GM12878 (cell line): Measurements from ENCODE around the gene ABCB9. TPM values are rescaled to one million over a fixed set of nuclear protein-coding genes. Genes with fewer than 3 reads are reported as not detected.

Experiments used
- ATF7 ChIP-seq: fragments of 450-650 bp; IDR thresholded peaks from 2 replicates; pipeline ENCODE4 v1.6.1; 2016; ENCODE audit warnings: low read depth, mild to moderate bottlenecking
- BACH1 ChIP-seq: fragments of 450-650 bp; IDR thresholded peaks from 2 replicates; pipeline ENCODE4 v1.6.1; 2017; ENCODE audit warnings: mild to moderate bottlenecking, borderline replicate concordance
- BHLHE40 ChIP-seq, 2 experiments: fragments of 450-650 bp in 1 of 2; IDR thresholded peaks; 2 replicates each; pipeline ENCODE4 v1.6.1; 2011 to 2017; ENCODE audit warnings: low read depth in 2 of 2, borderline replicate concordance in 1 of 2, improper control_type of control experiment in 1 of 2, low read length in 1 of 2, mild to moderate bottlenecking in 1 of 2
- BMI1 ChIP-seq: fragments of 450-650 bp; IDR thresholded peaks from 2 replicates; pipeline ENCODE4 v1.6.1; 2016; ENCODE audit warnings: mild to moderate bottlenecking, moderate library complexity, borderline replicate concordance
- CEBPB ChIP-seq, 2 experiments: fragments of 150-350 bp in 1 of 2; IDR thresholded peaks; 2 replicates each; pipeline ENCODE4 v1.6.1; 2012 to 2014; ENCODE audit warnings: low read depth in 2 of 2, low read length in 2 of 2, borderline replicate concordance in 1 of 2, inconsistent platforms in 1 of 2
- CREM ChIP-seq: IDR thresholded peaks from 2 replicates; pipeline ENCODE4 v1.6.1; 2014; ENCODE audit warnings: antibody characterized with exemption, low read depth
- EED ChIP-seq: sonication (generic); IDR thresholded peaks from 2 replicates; pipeline ENCODE4 v1.6.1; 2016; ENCODE audit warnings: antibody characterized with exemption, low read depth
- EZH2 ChIP-seq: IDR thresholded peaks from 2 replicates; pipeline ENCODE4 v1.6.1; 2012; ENCODE audit warnings: low read depth, mild to moderate bottlenecking, control low read depth, inconsistent platforms, low read length, borderline replicate concordance; ENCODE audit not compliant: control insufficient read depth
- FOXK2 ChIP-seq: fragments of 450-650 bp; IDR thresholded peaks from 2 replicates; pipeline ENCODE4 v1.6.1; 2017; ENCODE audit warnings: mild to moderate bottlenecking, moderate library complexity
- HDAC2 ChIP-seq: fragments of 200-600 bp; sonication (generic); IDR thresholded peaks from 2 replicates; pipeline ENCODE4 v1.6.1; 2017
- IKZF2 ChIP-seq, 2 experiments: fragments of 450-650 bp; IDR thresholded peaks; 2 replicates each; pipeline ENCODE4 v1.6.1; 2017; ENCODE audit warnings: mild to moderate bottlenecking in 2 of 2, moderate library complexity in 2 of 2
- KDM1A ChIP-seq: fragments of 200-600 bp; sonication (generic); IDR thresholded peaks from 2 replicates; pipeline ENCODE4 v1.6.1; 2016; ENCODE audit warnings: borderline replicate concordance
- MTA2 ChIP-seq: fragments of 450-650 bp; IDR thresholded peaks from 2 replicates; pipeline ENCODE4 v1.6.1; 2016; ENCODE audit warnings: low read depth, mild to moderate bottlenecking, moderate library complexity
- RAD51 ChIP-seq: fragments of 450-650 bp; IDR thresholded peaks from 2 replicates; pipeline ENCODE4 v1.6.1; 2016; ENCODE audit warnings: moderate library complexity, mild to moderate bottlenecking, inconsistent platforms
- RCOR1 ChIP-seq: conservative IDR thresholded peaks from 2 replicates; pipeline ENCODE4 v1.6.1; 2012; ENCODE audit warnings: low read depth, low read length, improper control_type of control experiment
- RFX5 ChIP-seq: IDR thresholded peaks from 2 replicates; pipeline ENCODE4 v1.6.1; 2011; ENCODE audit warnings: low read depth, low read length, improper control_type of control experiment
- SMC3 ChIP-seq: IDR thresholded peaks from 2 replicates; pipeline ENCODE4 v1.6.1; 2011; ENCODE audit warnings: low read length, improper control_type of control experiment, borderline replicate concordance
- SP1 ChIP-seq: IDR thresholded peaks from one replicate; pipeline ENCODE4 v1.6.1; 2011; ENCODE audit warnings: low read depth, low read length
- SREBF2 ChIP-seq: IDR thresholded peaks from 2 replicates; pipeline ENCODE4 v1.6.1; 2012; ENCODE audit warnings: mild to moderate bottlenecking, low read length
- TARDBP ChIP-seq: IDR thresholded peaks from 2 replicates; pipeline ENCODE4 v1.6.1; 2016; ENCODE audit warnings: borderline replicate concordance
- TBL1XR1 ChIP-seq: IDR thresholded peaks from 2 replicates; pipeline ENCODE4 v1.6.1; 2012; ENCODE audit warnings: low read depth, low read length, improper control_type of control experiment
- ZNF24 ChIP-seq: fragments of 450-650 bp; IDR thresholded peaks from 2 replicates; pipeline ENCODE4 v1.6.1; 2017; ENCODE audit warnings: antibody characterized with exemption, mild to moderate bottlenecking
- polyA plus RNA-seq, 11 experiments: library from polyadenylated mRNA; depleted of rRNA in 4 of 11; unstranded in 6 of 11; stranded (reverse) in 5 of 11; fragments of >200 nt; fragmentation: Nextera tagmentation in 4 of 11; fragmentation: Illumina TruSeq in 1 of 11; extraction: Ambion mirVana in 4 of 11; extraction: Trizol in 1 of 11; gene quantifications; 1 replicate in 1 of 11; 2 replicates in 10 of 11; pipeline versions ENCODE4 v1.2.1 to v1.2.3, GENCODE V29; 2011 to 2016; ENCODE audit warnings: inconsistent platforms in 2 of 11, missing spikeins in 2 of 11, low read depth in 1 of 11
- total RNA-seq, 4 experiments: library from RNA; depleted of rRNA in 3 of 4; stranded (reverse); fragments of >200 nt in 3 of 4; fragmentation: Illumina TruSeq in 1 of 4; extraction: Trizol in 1 of 4; gene quantifications; 2 replicates each; pipeline versions ENCODE4 v1.2.1 to v1.2.3, GENCODE V29; 2013 to 2021
- TF ChIP-seq, protein P1 (sequence below): fragments of 450-650 bp; IDR thresholded peaks from 2 replicates; pipeline ENCODE4 v1.6.1; 2017; ENCODE audit warnings: antibody characterized with exemption, mild to moderate bottlenecking, moderate library complexity
- TF ChIP-seq, protein P2 (sequence below): fragments of 150-350 bp; IDR thresholded peaks from 2 replicates; pipeline ENCODE4 v1.6.1; 2014; ENCODE audit warnings: mild to moderate bottlenecking, low read depth, low read length
- TF ChIP-seq, protein P3 (sequence below): IDR thresholded peaks from 2 replicates; pipeline ENCODE4 v1.6.1; 2012; ENCODE audit warnings: mild to moderate bottlenecking, low read depth, low read length

Gene ABCB9
- total and polyA plus RNA-seq, 10 of the 15 experiments (the other 5 are each of a cell fraction or from before 2014, with no cell fraction given) = 0.37 to 4.9 (median 3.1) TPM

DNA sequence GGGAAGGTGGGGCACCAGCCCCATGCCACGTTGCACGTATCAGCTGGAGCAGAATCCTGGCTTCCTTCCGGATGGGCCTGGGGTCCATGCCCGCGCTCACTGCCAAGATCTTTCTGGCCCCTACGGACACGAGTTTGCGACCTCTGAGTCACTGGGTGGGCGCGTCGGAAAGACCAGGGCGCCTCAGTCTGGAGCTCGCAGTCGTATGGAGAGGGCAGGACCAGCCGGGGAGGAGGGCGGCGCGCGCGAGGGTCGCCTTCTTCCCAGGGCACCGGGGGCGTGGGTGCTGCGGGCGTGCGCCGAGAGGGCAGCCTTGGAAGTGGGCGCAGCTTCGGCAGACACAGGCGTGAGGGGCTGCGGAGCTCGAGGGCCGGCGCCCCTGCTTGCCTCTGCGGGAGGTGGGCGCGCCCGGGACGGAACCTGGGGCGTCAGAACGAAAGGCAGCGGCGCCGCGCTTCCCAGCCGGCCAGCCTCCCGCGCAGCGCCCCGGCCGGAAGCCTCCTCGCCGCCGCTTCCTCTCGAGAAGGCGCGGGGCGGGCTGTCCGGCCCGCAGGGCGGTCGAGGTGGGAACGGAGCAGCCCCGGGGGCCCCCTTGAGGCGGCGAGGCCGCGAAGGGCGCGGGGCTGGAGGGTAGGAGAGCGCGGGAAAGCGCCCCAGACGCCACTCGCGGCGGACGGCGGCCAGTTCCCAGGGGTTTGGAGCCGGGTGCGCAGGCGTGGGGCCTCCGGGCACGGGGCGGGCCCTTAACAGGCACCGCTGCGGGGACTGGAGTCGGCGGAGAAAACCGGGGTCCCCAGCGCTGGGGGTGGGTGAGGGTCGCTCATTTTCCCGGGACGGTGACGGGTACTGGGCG lies 14.1 kb upstream of the ABCB9 start, which contains the start of gene ARL6IP4 (continued):
- TF ChIP-seq, protein P1, sequence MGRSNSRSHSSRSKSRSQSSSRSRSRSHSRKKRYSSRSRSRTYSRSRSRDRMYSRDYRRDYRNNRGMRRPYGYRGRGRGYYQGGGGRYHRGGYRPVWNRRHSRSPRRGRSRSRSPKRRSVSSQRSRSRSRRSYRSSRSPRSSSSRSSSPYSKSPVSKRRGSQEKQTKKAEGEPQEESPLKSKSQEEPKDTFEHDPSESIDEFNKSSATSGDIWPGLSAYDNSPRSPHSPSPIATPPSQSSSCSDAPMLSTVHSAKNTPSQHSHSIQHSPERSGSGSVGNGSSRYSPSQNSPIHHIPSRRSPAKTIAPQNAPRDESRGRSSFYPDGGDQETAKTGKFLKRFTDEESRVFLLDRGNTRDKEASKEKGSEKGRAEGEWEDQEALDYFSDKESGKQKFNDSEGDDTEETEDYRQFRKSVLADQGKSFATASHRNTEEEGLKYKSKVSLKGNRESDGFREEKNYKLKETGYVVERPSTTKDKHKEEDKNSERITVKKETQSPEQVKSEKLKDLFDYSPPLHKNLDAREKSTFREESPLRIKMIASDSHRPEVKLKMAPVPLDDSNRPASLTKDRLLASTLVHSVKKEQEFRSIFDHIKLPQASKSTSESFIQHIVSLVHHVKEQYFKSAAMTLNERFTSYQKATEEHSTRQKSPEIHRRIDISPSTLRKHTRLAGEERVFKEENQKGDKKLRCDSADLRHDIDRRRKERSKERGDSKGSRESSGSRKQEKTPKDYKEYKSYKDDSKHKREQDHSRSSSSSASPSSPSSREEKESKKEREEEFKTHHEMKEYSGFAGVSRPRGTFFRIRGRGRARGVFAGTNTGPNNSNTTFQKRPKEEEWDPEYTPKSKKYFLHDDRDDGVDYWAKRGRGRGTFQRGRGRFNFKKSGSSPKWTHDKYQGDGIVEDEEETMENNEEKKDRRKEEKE = no peak
- no peak for TF ChIP-seq TBL1XR1
- TF ChIP-seq RCOR1 = no peak
- TF ChIP-seq EED = no peak
- TF ChIP-seq CEBPB (IDR thresholded peaks at IDR 0.05; ENCODE audit: borderline replicate concordance in 1 of 2, low read depth in 2 of 2, low read length in 2 of 2) = no peak
- no peak for TF ChIP-seq IKZF2 (IDR thresholded peaks at IDR 0.05)
- no peak; the same call in 1 of the 2 replicates for TF ChIP-seq SMC3
- no peak for TF ChIP-seq SREBF2
- no peak for TF ChIP-seq KDM1A
- no peak for TF ChIP-seq TARDBP
- TF ChIP-seq CREM = no peak
- peak; percentile 42 for TF ChIP-seq SP1
- TF ChIP-seq BMI1 = no peak
- TF ChIP-seq, protein P2, sequence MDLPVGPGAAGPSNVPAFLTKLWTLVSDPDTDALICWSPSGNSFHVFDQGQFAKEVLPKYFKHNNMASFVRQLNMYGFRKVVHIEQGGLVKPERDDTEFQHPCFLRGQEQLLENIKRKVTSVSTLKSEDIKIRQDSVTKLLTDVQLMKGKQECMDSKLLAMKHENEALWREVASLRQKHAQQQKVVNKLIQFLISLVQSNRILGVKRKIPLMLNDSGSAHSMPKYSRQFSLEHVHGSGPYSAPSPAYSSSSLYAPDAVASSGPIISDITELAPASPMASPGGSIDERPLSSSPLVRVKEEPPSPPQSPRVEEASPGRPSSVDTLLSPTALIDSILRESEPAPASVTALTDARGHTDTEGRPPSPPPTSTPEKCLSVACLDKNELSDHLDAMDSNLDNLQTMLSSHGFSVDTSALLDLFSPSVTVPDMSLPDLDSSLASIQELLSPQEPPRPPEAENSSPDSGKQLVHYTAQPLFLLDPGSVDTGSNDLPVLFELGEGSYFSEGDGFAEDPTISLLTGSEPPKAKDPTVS = no peak
- TF ChIP-seq MTA2 = no peak
- TF ChIP-seq, protein P3, sequence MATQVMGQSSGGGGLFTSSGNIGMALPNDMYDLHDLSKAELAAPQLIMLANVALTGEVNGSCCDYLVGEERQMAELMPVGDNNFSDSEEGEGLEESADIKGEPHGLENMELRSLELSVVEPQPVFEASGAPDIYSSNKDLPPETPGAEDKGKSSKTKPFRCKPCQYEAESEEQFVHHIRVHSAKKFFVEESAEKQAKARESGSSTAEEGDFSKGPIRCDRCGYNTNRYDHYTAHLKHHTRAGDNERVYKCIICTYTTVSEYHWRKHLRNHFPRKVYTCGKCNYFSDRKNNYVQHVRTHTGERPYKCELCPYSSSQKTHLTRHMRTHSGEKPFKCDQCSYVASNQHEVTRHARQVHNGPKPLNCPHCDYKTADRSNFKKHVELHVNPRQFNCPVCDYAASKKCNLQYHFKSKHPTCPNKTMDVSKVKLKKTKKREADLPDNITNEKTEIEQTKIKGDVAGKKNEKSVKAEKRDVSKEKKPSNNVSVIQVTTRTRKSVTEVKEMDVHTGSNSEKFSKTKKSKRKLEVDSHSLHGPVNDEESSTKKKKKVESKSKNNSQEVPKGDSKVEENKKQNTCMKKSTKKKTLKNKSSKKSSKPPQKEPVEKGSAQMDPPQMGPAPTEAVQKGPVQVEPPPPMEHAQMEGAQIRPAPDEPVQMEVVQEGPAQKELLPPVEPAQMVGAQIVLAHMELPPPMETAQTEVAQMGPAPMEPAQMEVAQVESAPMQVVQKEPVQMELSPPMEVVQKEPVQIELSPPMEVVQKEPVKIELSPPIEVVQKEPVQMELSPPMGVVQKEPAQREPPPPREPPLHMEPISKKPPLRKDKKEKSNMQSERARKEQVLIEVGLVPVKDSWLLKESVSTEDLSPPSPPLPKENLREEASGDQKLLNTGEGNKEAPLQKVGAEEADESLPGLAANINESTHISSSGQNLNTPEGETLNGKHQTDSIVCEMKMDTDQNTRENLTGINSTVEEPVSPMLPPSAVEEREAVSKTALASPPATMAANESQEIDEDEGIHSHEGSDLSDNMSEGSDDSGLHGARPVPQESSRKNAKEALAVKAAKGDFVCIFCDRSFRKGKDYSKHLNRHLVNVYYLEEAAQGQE = no peak
- TF ChIP-seq BACH1 = peak; percentile 85
- TF ChIP-seq HDAC2 = no peak
- TF ChIP-seq BHLHE40 (IDR thresholded peaks at IDR 0.05; ENCODE audit: borderline replicate concordance in 1 of 2, low read depth in 2 of 2, low read length in 1 of 2) = peak in 1 of 2 experiments; percentile 51; a peak in 2 of 4 replicates
- peak; percentile 53; the same call in 1 of the 2 replicates for TF ChIP-seq ZNF24
- TF ChIP-seq ATF7 = no peak
- TF ChIP-seq EZH2 = no peak
- TF ChIP-seq FOXK2 = no peak
- TF ChIP-seq RFX5 = no peak
- TF ChIP-seq RAD51 = no peak
